Measurements from ENCODE around the gene CSAD. TPM values are rescaled to one million over a fixed set of nuclear protein-coding genes. Genes with fewer than 3 reads are reported as not detected.

The CSAD gene
- total and polyA plus RNA-seq, 8 donors = 33.1 to 109 (median 93.3) TPM

DNA sequence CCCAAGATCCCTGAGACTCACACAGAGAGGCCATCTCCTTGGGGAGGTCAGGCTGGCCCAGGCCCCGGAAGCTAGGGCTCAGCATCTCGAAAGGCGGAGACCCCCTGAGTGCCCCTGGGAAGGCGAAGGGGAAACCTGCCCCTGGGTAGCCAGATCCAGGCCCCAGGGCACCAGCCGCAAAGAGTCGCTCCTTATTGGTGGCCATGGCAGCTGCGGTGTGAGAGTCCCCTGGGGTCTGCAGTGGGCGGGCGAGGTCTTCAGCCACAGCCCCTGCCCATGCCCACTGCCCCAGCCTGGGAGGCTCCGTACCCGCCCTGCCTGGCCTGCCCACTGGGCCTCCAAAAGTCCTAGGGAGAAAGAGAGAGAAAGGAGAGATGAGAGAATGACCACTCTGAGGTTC lies 46.6 kb upstream of the CSAD start:
- H3K27me3 ChIP-seq = peaks cover 0 to 14% of the 10 kb centered on the region in 2 donors
- intact Hi-C loops (cut with DNase I) = no loop called here
- H3K4me1 ChIP-seq = peaks cover 30 to 50% of the 10 kb centered on the region in 2 donors
- TF ChIP-seq, protein P1, sequence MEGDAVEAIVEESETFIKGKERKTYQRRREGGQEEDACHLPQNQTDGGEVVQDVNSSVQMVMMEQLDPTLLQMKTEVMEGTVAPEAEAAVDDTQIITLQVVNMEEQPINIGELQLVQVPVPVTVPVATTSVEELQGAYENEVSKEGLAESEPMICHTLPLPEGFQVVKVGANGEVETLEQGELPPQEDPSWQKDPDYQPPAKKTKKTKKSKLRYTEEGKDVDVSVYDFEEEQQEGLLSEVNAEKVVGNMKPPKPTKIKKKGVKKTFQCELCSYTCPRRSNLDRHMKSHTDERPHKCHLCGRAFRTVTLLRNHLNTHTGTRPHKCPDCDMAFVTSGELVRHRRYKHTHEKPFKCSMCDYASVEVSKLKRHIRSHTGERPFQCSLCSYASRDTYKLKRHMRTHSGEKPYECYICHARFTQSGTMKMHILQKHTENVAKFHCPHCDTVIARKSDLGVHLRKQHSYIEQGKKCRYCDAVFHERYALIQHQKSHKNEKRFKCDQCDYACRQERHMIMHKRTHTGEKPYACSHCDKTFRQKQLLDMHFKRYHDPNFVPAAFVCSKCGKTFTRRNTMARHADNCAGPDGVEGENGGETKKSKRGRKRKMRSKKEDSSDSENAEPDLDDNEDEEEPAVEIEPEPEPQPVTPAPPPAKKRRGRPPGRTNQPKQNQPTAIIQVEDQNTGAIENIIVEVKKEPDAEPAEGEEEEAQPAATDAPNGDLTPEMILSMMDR (IDR thresholded peaks at IDR 0.05) = no peak
- no peaks in the 10 kb centered on the region for H3K36me3 ChIP-seq
- DNase-seq (no peak), ATAC-seq (no peak)
- H3K27ac ChIP-seq = no peak overlapping the region
- no peak overlapping the region for H3K4me3 ChIP-seq
- no peaks in the 10 kb centered on the region for H3K9me3 ChIP-seq

DNA sequence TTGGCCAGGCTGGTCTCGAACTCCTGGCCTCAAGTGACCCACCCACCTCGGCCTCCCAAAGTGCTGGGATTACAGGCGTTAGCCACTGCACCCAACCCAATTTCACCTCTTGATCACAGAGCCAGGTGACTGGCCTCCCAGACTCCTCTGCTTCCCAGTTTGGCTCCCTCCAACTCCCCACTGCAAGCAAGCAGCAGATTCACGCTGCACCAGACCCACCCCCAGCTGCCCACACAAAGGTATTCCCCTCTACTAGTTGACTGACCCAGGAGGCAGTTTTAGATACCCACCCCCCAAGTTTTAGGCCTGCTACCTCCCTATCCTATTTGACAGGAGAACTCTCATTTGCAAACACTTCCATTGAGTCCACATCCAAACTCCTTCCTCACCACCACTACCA lies 46.1 kb upstream of the CSAD start:
- peaks cover 35 to 51% of the 10 kb centered on the region in 2 donors for H3K4me1 ChIP-seq
- no peak overlapping the region for H3K27ac ChIP-seq
- TF ChIP-seq, protein P1 (IDR thresholded peaks at IDR 0.05) = no peak
- DNase-seq (no peak), ATAC-seq (no peak)
- H3K9me3 ChIP-seq = no peaks in the 10 kb centered on the region
- intact Hi-C loops (cut with DNase I) = no loop called here
- no peaks in the 10 kb centered on the region for H3K36me3 ChIP-seq
- H3K27me3 ChIP-seq = peaks cover 0 to 9% of the 10 kb centered on the region in 2 donors
- H3K4me3 ChIP-seq = no peak overlapping the region

DNA sequence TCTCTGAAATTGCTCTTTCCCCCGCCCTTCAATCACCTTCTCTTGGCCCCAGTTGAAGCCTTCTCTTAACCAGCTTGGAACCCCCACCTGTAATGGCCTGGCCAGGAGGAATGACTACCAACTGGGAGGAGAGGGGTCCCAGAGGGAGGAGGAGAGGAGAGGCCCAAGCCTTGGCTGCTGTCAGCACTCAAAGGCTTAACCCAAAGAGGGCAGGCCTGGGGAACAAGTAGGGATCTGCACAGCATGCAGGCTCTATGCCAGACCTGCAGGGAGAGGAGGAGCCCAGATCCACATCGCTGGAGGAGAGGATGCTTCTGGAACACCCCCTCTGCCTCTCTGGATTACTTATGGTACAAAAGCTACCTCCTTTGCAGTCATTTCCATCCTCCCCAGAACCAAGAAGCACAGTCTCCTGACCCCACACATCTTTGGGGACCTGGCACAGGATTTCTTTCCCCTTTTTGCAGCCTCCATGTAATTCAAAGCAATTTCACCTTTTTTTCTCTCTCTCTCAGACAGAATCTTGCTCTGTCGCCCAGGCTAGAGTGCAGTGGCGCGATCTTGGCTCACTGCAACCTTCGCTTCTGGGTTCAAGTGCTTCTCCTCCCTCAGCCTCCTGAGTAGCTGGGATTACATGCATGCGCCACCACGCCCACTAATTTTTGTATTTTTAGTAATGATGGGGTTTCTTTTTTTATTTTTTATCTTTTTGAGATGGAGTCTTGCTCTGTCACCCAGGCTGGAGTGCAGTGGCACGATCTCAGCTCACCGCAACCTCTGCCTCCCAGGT lies 45.1 kb upstream of the CSAD start:
- DNase-seq (no peak), ATAC-seq (no peak)
- H3K27me3 ChIP-seq = no peaks in the 10 kb centered on the region
- H3K36me3 ChIP-seq = no peaks in the 10 kb centered on the region
- no peaks in the 10 kb centered on the region for H3K9me3 ChIP-seq
- no peak overlapping the region for H3K27ac ChIP-seq
- intact Hi-C loops (cut with DNase I) = no loop called here
- TF ChIP-seq, protein P1 (IDR thresholded peaks at IDR 0.05) = no peak
- no peak overlapping the region for H3K4me3 ChIP-seq
- peaks cover 36 to 46% of the 10 kb centered on the region in 2 donors for H3K4me1 ChIP-seq

DNA sequence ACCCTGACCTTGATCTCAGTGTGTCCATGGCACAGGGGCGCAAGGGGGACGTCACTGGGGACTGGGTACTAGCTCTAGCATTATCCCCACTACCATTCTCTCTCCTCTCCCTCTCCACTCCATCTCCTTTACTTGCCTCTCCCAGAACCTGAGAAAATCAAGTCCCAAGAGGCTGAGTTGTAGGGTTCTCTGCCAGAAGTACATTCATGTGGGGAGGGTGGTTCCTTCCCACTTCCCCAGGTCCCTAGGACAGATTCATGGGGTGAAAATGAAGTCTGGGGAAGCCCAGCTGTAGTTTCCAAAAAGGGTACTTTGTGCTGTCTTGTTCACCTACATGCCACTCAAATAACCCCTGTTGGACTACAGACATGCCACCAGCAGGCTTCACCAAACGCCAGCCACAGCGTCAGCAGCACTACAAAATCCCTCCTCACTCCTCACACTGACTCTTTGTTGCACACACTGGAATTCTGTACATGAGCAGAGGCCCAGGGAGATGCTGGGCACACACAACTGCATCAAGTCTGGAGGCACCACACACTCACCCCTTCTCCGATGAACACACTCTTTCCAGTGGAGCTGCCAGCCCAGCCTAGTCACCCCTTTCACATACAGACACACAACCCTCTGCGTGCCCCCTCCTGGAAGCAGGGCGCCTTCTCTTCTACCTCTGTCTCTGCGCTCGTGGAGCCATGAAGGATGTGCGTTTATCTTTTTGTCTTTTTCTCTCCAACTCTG lies 44.3 kb upstream of the CSAD start:
- DNase-seq (no peak), ATAC-seq (no peak)
- H3K36me3 ChIP-seq = no peaks in the 10 kb centered on the region
- peaks cover 36 to 51% of the 10 kb centered on the region in 2 donors for H3K4me1 ChIP-seq
- TF ChIP-seq, protein P1 (IDR thresholded peaks at IDR 0.05) = no peak
- H3K27ac ChIP-seq = no peak overlapping the region
- H3K4me3 ChIP-seq = no peak overlapping the region
- intact Hi-C loops (cut with DNase I) = no loop called here
- peaks cover 0 to 5% of the 10 kb centered on the region in 2 donors for H3K27me3 ChIP-seq
- no peaks in the 10 kb centered on the region for H3K9me3 ChIP-seq
